GM10266 (cell line): Measurements from ENCODE around the gene TUBG1.
"Not testable (repeated sequence)": the region's sequence is repeated elsewhere in the genome, so short reads cannot be mapped to it uniquely, and the experiment has no call there.

Experiments used
- DNase-seq: peaks from one replicate; pipeline ENCODE4 v3.0.0; 2012; ENCODE audit errors: extremely low spot score
- CTCF ChIP-seq: IDR thresholded peaks from 2 replicates; pipeline ENCODE4 v1.5.1; 2012; ENCODE audit warnings: mild to moderate bottlenecking, low read depth; ENCODE audit not compliant: control insufficient read depth, insufficient read depth; ENCODE audit errors: missing control alignments

TUBG1 gene

GRCh38 chr17:42598905-42599304, 10.6 kb upstream of the TUBG1 start:
- TF ChIP-seq CTCF, result no peak
- no peak for DNase-seq

- TF ChIP-seq CTCF, result no peak
- DNase-seq, result no peak
Observed at GRCh38 chr17:42603318-42603717, 6.2 kb upstream of the TUBG1 start.

- no peak for DNase-seq
- no peak for TF ChIP-seq CTCF
Observed at GRCh38 chr17:42607769-42608168, 1.7 kb upstream of the TUBG1 start.

- TF ChIP-seq CTCF, result no peak
- DNase-seq, result no peak
Observed at GRCh38 chr17:42608305-42609181, 940 bp upstream of the TUBG1 start.

GRCh38 chr17:42609814-42610801, 625 bp downstream of the TUBG1 start:
- not testable (repeated sequence) for DNase-seq

- no peak for DNase-seq
- no peak for TF ChIP-seq CTCF
Observed at GRCh38 chr17:42612013-42612412, 2.5 kb downstream of the TUBG1 start.

GRCh38 chr17:42613699-42614295, 4.3 kb downstream of the TUBG1 start:
- DNase-seq, result no peak
- TF ChIP-seq CTCF, result no peak
